HG02623 (cell line): ENCODE results near the gene TIGD4.

Experiments used
- ATAC-seq: cut with Tn5 transposase; IDR thresholded peaks from one replicate; pipeline ENCODE4 v1.9.1; 2021; ENCODE audit warnings: moderate library complexity; ENCODE audit not compliant: unreplicated experiment

TIGD4 gene

GRCh38 chr4:152727784-152728183 lies 51.7 kb downstream of the TIGD4 start:
- ATAC-seq, result no peak

- ATAC-seq, result no peak
These were observed 55.0 kb downstream of the TIGD4 start for GRCh38 chr4:152724494-152724893.

GRCh38 chr4:152723236-152723635 lies 56.3 kb downstream of the TIGD4 start:
- ATAC-seq, result no peak

- no peak for ATAC-seq
These were observed 59.6 kb downstream of the TIGD4 start for GRCh38 chr4:152719801-152720556.
